ENCODE data around the gene LRFN2.

Gene LRFN2

DNA sequence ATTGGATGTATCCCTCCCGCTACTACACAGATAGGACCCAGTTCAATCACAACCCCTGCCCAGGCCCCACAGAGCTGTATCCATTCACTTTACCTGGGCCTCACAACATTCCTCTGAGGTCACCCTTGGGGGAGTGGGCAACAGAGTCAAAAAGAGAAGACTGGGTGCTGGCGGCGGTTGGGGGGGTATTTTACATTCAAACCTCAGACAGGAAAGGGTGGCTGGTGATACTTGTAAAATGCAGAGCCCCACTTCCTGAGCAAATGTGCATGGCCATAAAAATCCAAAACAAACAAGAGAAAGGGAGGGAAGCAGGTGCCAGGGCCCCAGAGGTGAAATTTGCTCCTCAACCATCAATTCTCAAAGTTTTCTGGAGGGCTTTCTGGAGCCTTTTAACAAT, 3.5 kb downstream of the LRFN2 start:
- H4K20me1 ChIP-seq, result peaks cover 0 to 38% (median 0%) of the 10 kb centered on the region in 11 experiments; a peak in 6 of 22 replicates
- H3K4me1 ChIP-seq, result peaks cover 22 to 60% (median 49%) of the 10 kb centered on the region in 10 experiments; a peak in 19 of 20 replicates
- peaks cover 0 to 32% (median 6%) of the 10 kb centered on the region in 11 experiments; a peak in 10 of 22 replicates for H3K27me3 ChIP-seq
- H3K4me3 ChIP-seq, result no peak overlapping the region
- H3K9ac ChIP-seq, result peak overlapping the region in 2 of 11 experiments; percentile 3 to 19; a peak in 1 of 22 replicates
- peak overlapping the region in 10 of 11 experiments; percentile 27 to 100 (median 98); a peak in 19 of 22 replicates for H3K4me2 ChIP-seq
- no peaks in the 10 kb centered on the region; a peak in 1 of 22 replicates for H3K36me3 ChIP-seq
- no peaks in the 10 kb centered on the region for H3K9me3 ChIP-seq (replicated peaks in 1 of 11)
- H3K27ac ChIP-seq, result no peak overlapping the region
- TF ChIP-seq Cebpa-rat (IDR thresholded peaks at IDR 0.05), result no peak

DNA sequence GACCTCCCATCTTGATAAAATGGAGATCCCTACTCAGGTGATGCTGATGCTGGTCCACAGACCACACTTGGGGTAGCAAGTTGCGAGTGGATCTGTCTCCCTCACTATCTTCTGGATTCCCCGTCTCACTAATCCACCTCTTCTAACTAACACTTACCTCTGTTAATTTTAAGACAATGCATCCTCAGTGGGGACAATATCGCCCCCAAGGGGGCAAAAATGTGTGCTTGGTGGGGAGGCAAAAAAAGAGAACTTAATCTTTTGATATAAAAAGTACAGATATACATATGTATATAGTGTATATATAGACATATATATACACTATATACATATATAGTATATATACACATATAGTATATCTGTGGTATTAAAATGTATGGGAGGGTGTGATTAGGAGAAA, 4.3 kb downstream of the LRFN2 start:
- no peaks in the 10 kb centered on the region for H3K9me3 ChIP-seq (replicated peaks in 1 of 11)
- H3K4me3 ChIP-seq, result no peak overlapping the region
- no peaks in the 10 kb centered on the region; a peak in 1 of 22 replicates for H3K36me3 ChIP-seq
- peak overlapping the region in 5 of 11 experiments; percentile 72 to 100 (median 98); a peak in 10 of 22 replicates for H3K4me2 ChIP-seq
- no peak for TF ChIP-seq Cebpa-rat (IDR thresholded peaks at IDR 0.05)
- H3K27ac ChIP-seq, result no peak overlapping the region
- peaks cover 0 to 39% (median 0%) of the 10 kb centered on the region in 11 experiments; a peak in 6 of 22 replicates for H4K20me1 ChIP-seq
- H3K9ac ChIP-seq, result no peak overlapping the region
- H3K4me1 ChIP-seq, result peaks cover 16 to 53% (median 41%) of the 10 kb centered on the region in 10 experiments; a peak in 18 of 20 replicates
- H3K27me3 ChIP-seq, result peaks cover 0 to 32% (median 6%) of the 10 kb centered on the region in 11 experiments; a peak in 10 of 22 replicates

DNA sequence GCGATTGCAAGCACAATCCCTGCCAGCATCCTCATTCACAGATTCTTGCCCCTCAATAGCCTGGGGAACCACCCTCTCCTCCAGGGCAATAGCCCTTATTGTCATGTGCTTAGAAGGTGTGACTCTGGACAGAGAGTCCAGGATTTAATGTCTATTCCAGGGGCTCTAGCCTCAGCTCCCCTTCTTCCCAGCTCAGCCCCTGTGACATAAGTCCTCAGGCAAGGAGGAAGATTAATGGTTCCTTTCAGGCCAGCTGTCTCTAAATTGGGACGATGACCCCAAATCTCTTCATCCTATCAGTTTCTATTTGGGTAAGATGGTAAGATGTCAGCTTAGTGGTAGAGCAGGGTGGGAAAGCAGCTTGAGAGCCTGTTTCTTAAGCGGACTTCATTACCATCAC, 8.1 kb downstream of the LRFN2 start:
- TF ChIP-seq Cebpa-rat (IDR thresholded peaks at IDR 0.05), result no peak
- no peaks in the 10 kb centered on the region; a peak in 1 of 22 replicates for H3K36me3 ChIP-seq
- H3K9me3 ChIP-seq (replicated peaks in 1 of 11), result no peaks in the 10 kb centered on the region
- H3K4me2 ChIP-seq, result no peak overlapping the region
- peaks cover 0 to 44% (median 0%) of the 10 kb centered on the region in 11 experiments; a peak in 3 of 22 replicates for H4K20me1 ChIP-seq
- H3K9ac ChIP-seq, result no peak overlapping the region
- no peak overlapping the region for H3K27ac ChIP-seq
- H3K27me3 ChIP-seq, result no peaks in the 10 kb centered on the region
- H3K4me3 ChIP-seq, result no peak overlapping the region
- H3K4me1 ChIP-seq, result peaks cover 0 to 32% (median 10%) of the 10 kb centered on the region in 10 experiments; a peak in 16 of 20 replicates

DNA sequence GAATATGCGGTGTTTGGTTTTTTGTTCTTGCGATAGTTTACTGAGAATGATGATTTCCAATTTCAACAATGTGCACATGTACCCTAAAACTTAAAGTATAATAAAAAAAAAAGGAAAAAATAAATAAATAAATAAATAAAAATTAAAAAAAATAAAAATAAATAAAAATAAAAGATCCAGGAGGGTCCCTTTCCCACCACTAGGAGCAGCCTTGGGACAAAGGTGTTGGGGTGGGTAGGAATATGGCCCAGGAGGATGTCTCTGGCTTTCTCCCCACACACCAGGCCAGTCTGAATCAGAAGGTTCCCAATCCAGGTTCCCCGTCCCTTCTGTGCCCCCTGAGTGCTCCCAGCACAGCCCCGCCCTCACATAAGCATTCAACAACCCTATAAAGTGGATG, 9.5 kb downstream of the LRFN2 start:
- H3K9me3 ChIP-seq (replicated peaks in 1 of 11), result no peaks in the 10 kb centered on the region
- H3K9ac ChIP-seq, result no peak overlapping the region
- H3K27ac ChIP-seq, result no peak overlapping the region
- H4K20me1 ChIP-seq, result peaks cover 0 to 41% (median 0%) of the 10 kb centered on the region in 11 experiments; a peak in 3 of 22 replicates
- no peaks in the 10 kb centered on the region for H3K27me3 ChIP-seq
- H3K4me3 ChIP-seq, result no peak overlapping the region
- no peak overlapping the region for H3K4me2 ChIP-seq
- no peaks in the 10 kb centered on the region; a peak in 1 of 22 replicates for H3K36me3 ChIP-seq
- TF ChIP-seq Cebpa-rat (IDR thresholded peaks at IDR 0.05), result no peak
- peaks cover 0 to 18% (median 0%) of the 10 kb centered on the region in 10 experiments; a peak in 4 of 20 replicates for H3K4me1 ChIP-seq

DNA sequence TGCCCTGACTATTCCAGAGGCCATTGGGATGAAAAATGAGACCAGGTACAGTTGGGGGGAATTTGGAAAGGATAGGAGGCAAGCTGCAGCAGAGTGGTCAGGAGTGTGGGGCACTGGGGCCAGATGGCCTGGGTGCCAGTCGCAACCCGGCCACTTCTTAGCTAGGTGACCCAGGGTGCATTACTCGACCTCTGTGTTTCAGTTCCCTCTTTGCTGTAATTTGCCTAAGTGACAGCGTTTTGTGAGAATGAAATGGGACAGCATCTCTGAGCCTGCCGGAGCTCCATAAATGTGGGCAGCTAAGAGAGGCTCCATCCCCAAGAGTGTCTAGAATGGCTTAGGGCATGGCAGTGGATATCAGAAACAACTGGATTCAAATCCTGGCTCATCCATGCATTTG, 13.9 kb downstream of the LRFN2 start:
- Histone ChIP-seq H3K4me3 (no peak overlapping the region), H3K4me2 (no peak overlapping the region), H3K27ac (no peak overlapping the region), H3K4me1 (peaks cover 0 to 18% (median 15%) of the 10 kb centered on the region in 10 experiments; a peak in 17 of 20 replicates), H3K9ac (no peak overlapping the region), H4K20me1 (peaks cover 0 to 34% (median 0%) of the 10 kb centered on the region in 11 experiments; a peak in 3 of 22 replicates), H3K9me3 (replicated peaks in 1 of 11) (no peaks in the 10 kb centered on the region), H3K36me3 (no peaks in the 10 kb centered on the region), H3K27me3 (no peaks in the 10 kb centered on the region)
- no peak for TF ChIP-seq Cebpa-rat (IDR thresholded peaks at IDR 0.05)

DNA sequence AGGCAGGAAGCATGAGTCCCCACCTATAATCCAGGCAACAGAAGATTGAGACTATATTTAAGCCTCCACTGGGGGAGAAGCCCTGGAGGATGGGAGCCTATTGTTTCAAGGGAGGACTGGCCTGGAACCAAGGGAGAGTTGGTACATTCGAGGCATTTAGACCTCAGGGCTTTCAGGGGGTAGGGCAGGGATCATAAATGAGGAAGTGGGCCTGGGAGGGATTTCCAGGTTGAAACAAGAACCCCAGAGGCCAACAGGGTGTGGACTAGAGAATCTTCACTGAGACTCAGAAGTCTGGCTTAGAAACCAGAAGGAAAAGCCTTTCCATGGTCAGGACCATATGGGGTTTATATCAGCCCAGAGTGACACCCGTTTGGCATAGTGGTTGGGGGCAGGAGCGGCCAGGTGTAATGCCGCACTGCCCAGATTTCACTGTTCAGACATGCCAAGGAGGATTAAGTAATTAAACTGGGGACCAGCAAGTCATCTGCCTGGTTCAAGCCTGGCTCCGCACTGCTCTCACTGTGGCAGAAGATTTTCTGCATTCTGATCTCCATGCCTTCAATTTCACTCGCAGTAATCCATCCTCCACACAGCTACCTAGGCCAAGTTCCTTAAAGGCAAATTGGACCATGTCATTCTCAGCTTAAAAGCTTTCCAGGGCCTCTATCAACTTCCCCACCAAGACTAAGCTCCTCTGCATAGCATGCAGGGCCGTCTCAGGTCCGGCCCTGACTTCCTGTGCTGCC, 17.8 kb downstream of the LRFN2 start:
- H3K9ac ChIP-seq, result no peak overlapping the region
- H3K27me3 ChIP-seq, result no peaks in the 10 kb centered on the region
- H3K4me2 ChIP-seq, result peak overlapping the region in 8 of 11 experiments; percentile 3 to 60 (median 40); a peak in 12 of 22 replicates
- H3K4me3 ChIP-seq, result no peak overlapping the region
- 0 out of 22 replicates have a peak overlapping the region, but pooled peaks of 1 of the 11 experiments have one; percentile 4 for H3K27ac ChIP-seq
- peaks cover 0 to 8% (median 0%) of the 10 kb centered on the region in 11 experiments; a peak in 2 of 22 replicates for H3K36me3 ChIP-seq
- H3K9me3 ChIP-seq (replicated peaks in 1 of 11), result peaks cover 0 to 13% (median 8%) of the 10 kb centered on the region in 11 experiments; a peak in 11 of 22 replicates
- TF ChIP-seq Cebpa-rat (IDR thresholded peaks at IDR 0.05), result no peak
- H3K4me1 ChIP-seq, result peaks cover 0 to 24% (median 20%) of the 10 kb centered on the region in 10 experiments; a peak in 17 of 20 replicates
- H4K20me1 ChIP-seq, result peaks cover 0 to 22% (median 0%) of the 10 kb centered on the region in 11 experiments; a peak in 3 of 22 replicates

DNA sequence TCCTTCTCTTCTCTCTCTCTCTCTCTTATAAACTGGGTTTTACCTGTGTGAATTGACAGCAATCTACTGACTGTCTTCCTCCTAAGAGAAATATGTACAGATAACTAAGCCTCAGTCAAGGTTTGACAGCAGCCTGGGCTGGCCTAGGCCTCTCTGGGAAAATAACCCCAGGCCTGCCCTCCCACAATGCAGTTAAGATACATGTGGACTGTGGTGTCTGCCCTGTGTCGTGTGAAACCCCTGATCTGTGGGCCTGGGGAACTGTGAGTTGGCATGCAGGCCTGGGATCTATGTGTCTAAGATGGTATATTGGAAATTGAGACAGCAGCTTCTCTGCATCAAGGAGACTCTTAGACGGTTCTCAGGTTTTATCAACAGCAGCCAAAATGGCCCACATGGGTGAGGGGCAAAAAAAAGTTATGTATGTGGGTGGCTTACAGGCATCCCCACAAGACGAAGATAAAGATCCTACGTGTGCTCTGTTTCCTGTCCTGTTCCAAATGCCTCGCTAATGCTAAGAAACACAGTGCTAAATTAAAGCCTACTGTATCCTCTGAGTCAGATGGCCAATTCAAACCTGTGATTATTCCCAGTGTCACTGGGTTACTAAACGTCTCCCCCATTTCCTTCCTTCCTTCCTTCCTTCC, 19.0 kb downstream of the LRFN2 start:
- H4K20me1 ChIP-seq, result peaks cover 0 to 24% (median 0%) of the 10 kb centered on the region in 11 experiments; a peak in 2 of 22 replicates
- H3K4me2 ChIP-seq, result peak overlapping the region in 9 of 11 experiments; percentile 3 to 60 (median 44); a peak in 14 of 22 replicates
- H3K27ac ChIP-seq, result peak overlapping the region in 3 of 11 experiments; percentile 6 to 44 (median 15); a peak in 4 of 22 replicates
- peaks cover 0 to 8% (median 0%) of the 10 kb centered on the region in 11 experiments; a peak in 3 of 22 replicates for H3K36me3 ChIP-seq
- no peak for TF ChIP-seq Cebpa-rat (IDR thresholded peaks at IDR 0.05)
- H3K27me3 ChIP-seq, result no peaks in the 10 kb centered on the region
- peaks cover 0 to 28% (median 20%) of the 10 kb centered on the region in 10 experiments; a peak in 17 of 20 replicates for H3K4me1 ChIP-seq
- H3K4me3 ChIP-seq, result no peak overlapping the region
- no peak overlapping the region for H3K9ac ChIP-seq
- peaks cover 0 to 13% (median 8%) of the 10 kb centered on the region in 11 experiments; a peak in 11 of 22 replicates for H3K9me3 ChIP-seq (replicated peaks in 1 of 11)

DNA sequence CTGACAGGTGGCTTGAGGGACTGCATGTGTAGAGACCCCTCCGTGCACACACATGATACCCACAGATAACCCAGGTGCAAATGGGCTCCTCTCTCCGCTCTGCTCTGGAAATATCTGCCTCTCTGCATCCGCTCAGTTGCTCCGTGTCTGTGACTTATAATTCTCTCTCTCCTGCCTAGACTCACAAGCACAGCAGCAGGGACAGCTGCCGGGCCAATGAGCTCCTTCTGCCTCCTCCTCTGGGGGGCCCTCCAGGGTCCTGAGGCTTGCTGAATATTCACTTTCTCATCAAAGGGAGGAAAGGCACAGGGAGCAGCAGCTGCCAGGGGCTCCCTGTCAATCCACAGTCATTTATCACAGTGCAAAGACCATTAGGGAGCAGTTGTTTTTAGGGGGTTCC, 24.1 kb downstream of the LRFN2 start:
- peaks cover 0 to 27% (median 0%) of the 10 kb centered on the region in 11 experiments; a peak in 2 of 22 replicates for H4K20me1 ChIP-seq
- H3K4me2 ChIP-seq, result no peak overlapping the region; a peak in 1 of 22 replicates
- peaks cover 0 to 11% (median 0%) of the 10 kb centered on the region in 11 experiments; a peak in 3 of 22 replicates for H3K36me3 ChIP-seq
- no peaks in the 10 kb centered on the region for H3K27me3 ChIP-seq
- peaks cover 0 to 15% (median 6%) of the 10 kb centered on the region in 10 experiments; a peak in 16 of 20 replicates for H3K4me1 ChIP-seq
- no peak overlapping the region for H3K9ac ChIP-seq
- no peak overlapping the region for H3K4me3 ChIP-seq
- no peak overlapping the region for H3K27ac ChIP-seq
- H3K9me3 ChIP-seq (replicated peaks in 1 of 11), result peaks cover 0 to 13% (median 8%) of the 10 kb centered on the region in 11 experiments; a peak in 11 of 22 replicates
- no peak for TF ChIP-seq Cebpa-rat (IDR thresholded peaks at IDR 0.05)

Data from BLaER1 treated with 17β-estradiol and CSF1 and Interleukin-3, amounts not matched to agents 10 nM and 100 nM (cell line).